Activated T-cell treated with anti-CD3 and anti-CD28 coated beads, Interleukin-2, amount 50 U/mL, for 48 hours (primary cell): ENCODE results near the gene XRRA1.
"Not testable (repeated sequence)": the region's sequence is repeated elsewhere in the genome, so short reads cannot be mapped to it uniquely, and the experiment has no call there.

ENCODE experiments used
- DNase-seq, 2 experiments: peaks; one replicate each; pipeline ENCODE4 v3.0.0-alpha.2; 2020

Gene XRRA1

GRCh38 chr11:74948898-74949752 is at the start of gene XRRA1, which contains the start of gene SPCS2:
Gene XRRA1, minus strand, starts transcription at chr11:74949091. Its CDS starts 8,213 bp downstream, at chr11:74940878.
Gene SPCS2, plus strand, starts transcription at chr11:74949266. Its CDS starts 20 bp downstream, at chr11:74949286.
- DNase-seq, result peak; percentile 97 to 98

GRCh38 chr11:74992852-74993251 is 44.0 kb upstream of the XRRA1 start:
- DNase-seq, result no peak

- DNase-seq, result no peak
Measured at GRCh38 chr11:74990941-74991340, 42.0 kb upstream of the XRRA1 start.

- not testable (repeated sequence) for DNase-seq
Measured at GRCh38 chr11:74990150-74990549, 41.3 kb upstream of the XRRA1 start.

GRCh38 chr11:74989260-74989638 is 40.4 kb upstream of the XRRA1 start:
- DNase-seq, result peak in 1 of 2 experiments; percentile 26

- peak; percentile 83 to 89 for DNase-seq
Measured at GRCh38 chr11:74988541-74989259, 39.8 kb upstream of the XRRA1 start, which contains the start of gene NEU3. Gene NEU3, plus strand, starts transcription at chr11:74988933. Its CDS starts 128 bp downstream, at chr11:74989061.

- DNase-seq, result no peak
Measured at GRCh38 chr11:74984730-74985129, 35.8 kb upstream of the XRRA1 start.

- DNase-seq, result no peak
Measured at GRCh38 chr11:74984070-74984469, 35.2 kb upstream of the XRRA1 start.

GRCh38 chr11:74981888-74982287 is 33.0 kb upstream of the XRRA1 start:
- no peak for DNase-seq

- DNase-seq, result no peak
Measured at GRCh38 chr11:74980634-74981033, 31.7 kb upstream of the XRRA1 start.

- no peak for DNase-seq
Measured at GRCh38 chr11:74978041-74978440, 29.1 kb upstream of the XRRA1 start.

GRCh38 chr11:74971424-74971823 is 22.5 kb upstream of the XRRA1 start:
- DNase-seq, result no peak

GRCh38 chr11:74970852-74971395 is 22.0 kb upstream of the XRRA1 start:
- DNase-seq, result no peak

GRCh38 chr11:74966651-74967050 is 17.8 kb upstream of the XRRA1 start:
- no peak for DNase-seq

GRCh38 chr11:74960128-74960527 is 11.2 kb upstream of the XRRA1 start:
- not testable (repeated sequence) for DNase-seq

GRCh38 chr11:74957937-74958629 is 9.2 kb upstream of the XRRA1 start:
- DNase-seq, result no peak

- no peak for DNase-seq
Measured at GRCh38 chr11:74956397-74957015, 7.6 kb upstream of the XRRA1 start.

GRCh38 chr11:74954199-74954598 is 5.3 kb upstream of the XRRA1 start:
- no peak for DNase-seq

- no peak for DNase-seq
Measured at GRCh38 chr11:74953451-74953850, 4.6 kb upstream of the XRRA1 start.

GRCh38 chr11:74952752-74953151 is 3.9 kb upstream of the XRRA1 start:
- DNase-seq, result no peak

GRCh38 chr11:74951226-74951625 is 2.3 kb upstream of the XRRA1 start:
- DNase-seq, result no peak

GRCh38 chr11:74950374-74950969 is 1.6 kb upstream of the XRRA1 start:
- no peak for DNase-seq
